C4-2B (cell line): ENCODE results near the gene RTF1.
A peak's percentile ranks its signal among the peaks of the same experiment; 100 is the strongest.

ENCODE experiments used
- H3K27ac ChIP-seq: fragments of 450-650 bp; 2 replicates; pipeline ENCODE4 v1.5.1; 2017
- ZFX ChIP-seq: fragments of 450-650 bp; IDR thresholded peaks from 2 replicates; pipeline ENCODE4 v1.6.1; 2017
- TF ChIP-seq, protein P1 (sequence below): fragments of 450-650 bp; conservative IDR thresholded peaks from 2 replicates; pipeline ENCODE4 v1.5.1; 2017; ENCODE audit warnings: mild to moderate bottlenecking

Gene RTF1

DNA sequence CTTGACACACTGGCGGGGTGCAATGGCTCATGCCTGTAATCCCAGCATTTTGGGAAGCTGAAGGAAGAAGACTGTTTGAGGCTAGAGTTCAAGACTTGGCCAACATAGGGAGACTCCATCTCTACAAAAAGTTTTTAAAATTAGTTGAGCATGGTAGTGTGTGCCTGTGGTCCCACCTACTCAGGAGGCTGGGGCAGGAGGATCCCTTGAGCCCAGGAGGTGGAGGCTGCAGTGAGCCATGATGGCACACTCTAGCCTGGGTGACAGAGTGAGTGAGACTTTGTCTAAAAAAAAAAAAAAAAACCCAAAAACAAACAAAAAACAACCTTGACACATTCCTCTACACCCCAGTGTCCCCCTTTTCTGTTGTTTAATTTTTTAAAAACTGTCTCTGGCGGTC, 72.7 kb downstream of the RTF1 start:
- TF ChIP-seq ZFX = no peak
- TF ChIP-seq, protein P1, sequence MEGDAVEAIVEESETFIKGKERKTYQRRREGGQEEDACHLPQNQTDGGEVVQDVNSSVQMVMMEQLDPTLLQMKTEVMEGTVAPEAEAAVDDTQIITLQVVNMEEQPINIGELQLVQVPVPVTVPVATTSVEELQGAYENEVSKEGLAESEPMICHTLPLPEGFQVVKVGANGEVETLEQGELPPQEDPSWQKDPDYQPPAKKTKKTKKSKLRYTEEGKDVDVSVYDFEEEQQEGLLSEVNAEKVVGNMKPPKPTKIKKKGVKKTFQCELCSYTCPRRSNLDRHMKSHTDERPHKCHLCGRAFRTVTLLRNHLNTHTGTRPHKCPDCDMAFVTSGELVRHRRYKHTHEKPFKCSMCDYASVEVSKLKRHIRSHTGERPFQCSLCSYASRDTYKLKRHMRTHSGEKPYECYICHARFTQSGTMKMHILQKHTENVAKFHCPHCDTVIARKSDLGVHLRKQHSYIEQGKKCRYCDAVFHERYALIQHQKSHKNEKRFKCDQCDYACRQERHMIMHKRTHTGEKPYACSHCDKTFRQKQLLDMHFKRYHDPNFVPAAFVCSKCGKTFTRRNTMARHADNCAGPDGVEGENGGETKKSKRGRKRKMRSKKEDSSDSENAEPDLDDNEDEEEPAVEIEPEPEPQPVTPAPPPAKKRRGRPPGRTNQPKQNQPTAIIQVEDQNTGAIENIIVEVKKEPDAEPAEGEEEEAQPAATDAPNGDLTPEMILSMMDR = no peak
- no peak overlapping the region for H3K27ac ChIP-seq

DNA sequence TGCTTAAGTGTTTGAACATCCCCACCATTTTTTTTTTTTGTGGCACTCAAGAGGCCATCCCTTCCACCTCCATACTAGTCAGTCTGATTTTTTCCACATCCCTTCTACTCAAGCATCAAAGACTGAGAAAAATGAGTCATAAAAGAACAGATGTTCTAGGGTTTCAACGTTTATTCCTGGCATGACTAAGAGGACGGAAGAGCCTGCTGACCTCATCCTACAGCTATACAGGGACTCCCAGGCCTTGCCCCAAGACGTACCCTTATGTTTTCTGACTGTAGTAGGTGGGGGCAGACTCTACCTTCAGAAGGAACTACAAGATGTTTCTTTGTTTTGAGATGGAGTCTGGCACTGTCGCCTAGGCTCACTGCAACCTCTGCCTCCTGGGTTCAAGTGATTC, 73.5 kb downstream of the RTF1 start:
- TF ChIP-seq, protein P1 = no peak
- no peak for TF ChIP-seq ZFX
- H3K27ac ChIP-seq = no peak overlapping the region

DNA sequence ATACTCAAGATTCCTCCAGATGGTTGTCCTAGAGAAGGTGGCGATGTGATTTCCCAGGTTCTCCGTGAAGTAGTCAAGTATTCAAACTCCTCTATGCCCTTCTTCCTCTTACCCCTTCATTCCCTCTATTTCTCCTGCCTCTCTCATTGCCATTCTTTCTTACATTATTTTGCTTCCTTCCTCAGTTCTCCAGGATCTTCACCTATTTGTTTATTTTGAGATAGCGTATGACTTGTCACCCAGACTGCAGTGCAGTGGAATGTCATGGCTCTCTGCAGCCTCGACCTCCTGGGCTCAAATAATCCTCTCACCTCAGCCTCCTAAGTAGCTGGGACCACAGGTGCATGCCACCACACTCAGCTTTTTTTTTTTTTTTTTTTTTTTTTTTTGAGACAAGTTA, 75.0 kb downstream of the RTF1 start:
- H3K27ac ChIP-seq = no peak overlapping the region
- no peak for TF ChIP-seq ZFX
- TF ChIP-seq, protein P1 = no peak

DNA sequence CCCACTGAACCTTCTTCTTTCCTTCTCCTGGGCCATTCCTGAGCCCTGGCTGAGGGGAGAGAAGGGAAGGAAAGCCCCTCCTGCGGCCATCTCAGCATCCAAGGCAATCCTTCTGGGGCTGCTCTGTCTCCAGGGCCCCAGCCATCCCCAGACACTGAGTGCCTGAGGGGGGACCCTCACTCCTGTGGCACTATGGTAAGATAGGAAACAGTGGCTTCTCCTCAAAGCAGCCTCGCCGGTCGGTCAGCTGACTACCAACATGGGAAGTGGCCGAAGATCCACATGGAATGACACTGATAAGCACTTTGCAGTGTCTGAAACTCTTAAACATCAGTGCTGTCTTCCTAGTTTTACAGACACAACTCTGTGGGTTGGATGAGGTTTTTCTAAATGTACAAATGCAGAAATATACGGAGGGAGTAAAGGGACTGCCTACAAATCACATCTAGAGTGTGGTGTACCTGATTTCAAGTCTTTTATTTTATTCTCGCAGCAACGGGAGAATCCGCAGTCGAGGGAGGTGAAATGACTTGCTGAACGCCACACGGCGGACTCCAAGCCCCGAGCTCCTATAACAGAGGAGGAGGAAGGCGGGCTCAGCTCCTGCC, 75.8 kb downstream of the RTF1 start:
- H3K27ac ChIP-seq = peak overlapping the region; percentile 36; the same call in 1 of the 2 replicates
- TF ChIP-seq ZFX = no peak
- TF ChIP-seq, protein P1 = no peak

DNA sequence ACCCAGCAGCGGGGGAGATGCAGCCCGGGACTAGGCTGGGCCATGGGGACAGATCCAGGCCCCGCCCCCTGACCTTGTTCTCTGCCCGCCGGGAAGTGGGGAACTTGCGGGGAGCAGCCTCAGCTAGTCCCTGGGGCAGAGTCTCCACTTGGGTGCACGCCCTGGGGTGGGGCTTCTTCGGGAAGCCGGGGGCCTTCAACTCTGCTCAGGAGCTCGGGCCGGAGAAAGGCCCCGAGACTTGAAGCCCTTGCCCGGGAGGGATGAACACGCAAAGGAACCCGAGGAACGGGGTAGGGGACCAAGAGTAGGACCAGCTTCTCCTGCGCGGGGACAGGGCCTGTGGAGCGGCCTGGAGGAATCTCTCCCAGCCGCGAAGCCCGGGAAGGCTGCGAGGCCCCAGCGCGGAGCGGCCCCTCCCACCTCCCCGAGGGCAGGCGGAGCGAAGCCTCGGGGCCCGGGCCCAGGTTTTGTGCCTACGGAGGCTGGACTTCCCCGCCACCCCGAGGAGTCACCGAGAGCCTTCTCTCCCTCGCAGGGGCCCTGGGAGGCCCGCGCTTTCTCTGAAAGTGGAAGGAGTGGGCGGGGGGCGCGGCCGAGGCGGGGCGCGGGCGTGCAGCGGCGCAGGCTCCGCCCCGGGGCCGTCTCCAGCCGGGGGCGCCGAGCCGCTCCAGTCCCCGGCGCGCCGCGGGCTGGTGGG, 76.5 kb downstream of the RTF1 start, which contains the start of gene ITPKA:
ITPKA (plus strand) TSS at position 670 of the 697 bp plus-strand sequence. CDS start 54 bp downstream, outside the sequence.
- peak within 1 kb of the TSS; percentile 36 for H3K27ac ChIP-seq
- TF ChIP-seq, protein P1 = no peak
- peak; percentile 55; the same call in 1 of the 2 replicates for TF ChIP-seq ZFX

DNA sequence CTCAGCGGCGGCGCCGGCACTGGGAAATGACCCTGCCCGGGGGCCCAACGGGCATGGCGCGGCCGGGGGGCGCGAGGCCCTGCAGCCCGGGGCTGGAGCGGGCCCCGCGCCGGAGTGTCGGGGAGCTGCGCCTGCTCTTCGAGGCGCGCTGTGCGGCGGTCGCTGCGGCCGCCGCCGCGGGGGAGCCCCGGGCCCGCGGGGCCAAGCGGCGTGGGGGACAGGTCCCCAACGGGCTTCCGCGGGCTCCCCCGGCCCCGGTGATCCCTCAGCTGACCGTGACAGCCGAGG, 77.0 kb downstream of the RTF1 start:
- H3K27ac ChIP-seq = no peak overlapping the region; the same call in 1 of the 2 replicates
- TF ChIP-seq, protein P1 = no peak
- TF ChIP-seq ZFX = no peak

DNA sequence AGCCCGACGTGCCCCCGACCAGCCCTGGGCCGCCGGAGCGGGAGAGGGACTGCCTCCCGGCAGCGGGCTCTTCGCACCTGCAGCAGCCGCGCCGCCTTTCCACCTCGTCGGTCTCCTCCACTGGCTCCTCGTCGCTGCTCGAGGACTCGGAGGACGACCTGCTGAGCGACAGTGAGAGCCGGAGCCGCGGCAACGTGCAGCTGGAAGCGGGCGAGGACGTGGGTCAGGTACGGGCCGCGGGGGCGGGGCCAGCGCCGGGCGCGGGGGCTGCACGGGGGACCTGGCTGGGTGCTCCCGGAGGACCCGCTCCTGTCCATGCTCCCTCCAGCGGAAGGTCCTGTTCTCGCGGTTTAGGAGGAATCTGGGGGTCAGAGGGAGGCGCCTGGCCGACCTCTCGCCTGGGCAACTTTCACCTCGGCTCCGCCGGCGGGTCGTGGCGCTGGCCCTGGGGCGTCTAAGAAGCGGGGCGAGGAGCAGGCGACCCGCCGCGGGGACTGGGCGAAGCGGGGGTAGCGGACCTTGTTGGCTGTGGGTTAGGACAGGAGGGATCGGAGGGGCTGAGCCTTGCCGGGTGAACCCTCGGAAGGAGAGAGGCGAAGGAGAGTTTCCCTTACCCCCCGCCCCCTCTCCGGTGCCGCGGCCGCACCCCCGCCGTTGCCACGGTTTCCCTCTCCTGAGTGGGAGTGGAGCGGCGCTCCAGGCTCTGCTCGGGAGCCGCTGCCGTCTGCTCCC, 77.5 kb downstream of the RTF1 start:
- TF ChIP-seq, protein P1 = no peak
- no peak for TF ChIP-seq ZFX
- H3K27ac ChIP-seq = no peak overlapping the region; the same call in 1 of the 2 replicates
